Neural progenitor cell (in vitro differentiated cells): ENCODE measurements around the gene CETN3. TPM values are rescaled to one million over a fixed set of nuclear protein-coding genes. Genes with fewer than 3 reads are reported as not detected.

Source experiments
- DNase-seq: peaks from one replicate; pipeline ENCODE4 v3.0.0-alpha.2; 2016; ENCODE audit warnings: low spot score
- H2AFZ ChIP-seq: fragments of 200-600 bp; sonication (generic); replicated peaks from 2 replicates; pipeline ENCODE4 v1.6.1; 2016; ENCODE audit warnings: antibody characterized with exemption
- H3F3A ChIP-seq: fragments of 200-600 bp; sonication (generic); 2 replicates; pipeline ENCODE4 v1.6.1; 2016; ENCODE audit warnings: antibody characterized with exemption, low read depth
- H3K27ac ChIP-seq: fragments of 200-600 bp; sonication (generic); 2 replicates; pipeline ENCODE4 v1.5.1; 2016; ENCODE audit warnings: mild to moderate bottlenecking
- H3K27me3 ChIP-seq: fragments of 200-600 bp; sonication (generic); 2 replicates; pipeline ENCODE4 v1.6.1; 2016; ENCODE audit warnings: mild to moderate bottlenecking, moderate library complexity
- H3K36me3 ChIP-seq: fragments of 200-600 bp; sonication (generic); 2 replicates; pipeline ENCODE4 v1.5.1; 2016
- H3K4me1 ChIP-seq: fragments of 200-600 bp; sonication (generic); 2 replicates; pipeline ENCODE4 v1.6.1; 2016; ENCODE audit warnings: mixed run types
- H3K4me2 ChIP-seq: fragments of 200-600 bp; sonication (generic); 2 replicates; pipeline ENCODE4 v1.6.1; 2016
- H3K4me3 ChIP-seq: fragments of 200-600 bp; sonication (generic); 2 replicates; pipeline ENCODE4 v1.5.1; 2016
- H3K79me2 ChIP-seq: fragments of 200-600 bp; sonication (generic); 2 replicates; pipeline ENCODE4 v1.6.1; 2016; ENCODE audit warnings: low read depth
- H3K9ac ChIP-seq: fragments of 200-600 bp; sonication (generic); 2 replicates; pipeline ENCODE4 v1.6.1; 2016
- H3K9me3 ChIP-seq: fragments of 200-600 bp; sonication (generic); 2 replicates; pipeline ENCODE4 v1.5.1; 2016; ENCODE audit warnings: low read depth
- H4K20me1 ChIP-seq: fragments of 200-600 bp; sonication (generic); 2 replicates; pipeline ENCODE4 v1.6.1; 2016; ENCODE audit warnings: low read depth
- H3K27ac Mint-ChIP-seq: 3 replicates; pipeline ENCODE4 v1.8.0; 2021; ENCODE audit warnings: mixed read lengths
- H3K27me3 Mint-ChIP-seq: 2 replicates; pipeline ENCODE4 v1.8.0; 2022; ENCODE audit warnings: low read depth, mild to moderate bottlenecking, inconsistent platforms, moderate library complexity, mixed read lengths; ENCODE audit not compliant: insufficient read depth
- H3K36me3 Mint-ChIP-seq: 3 replicates; pipeline ENCODE4 v1.8.0; 2021; ENCODE audit warnings: mixed read lengths
- H3K4me1 Mint-ChIP-seq: 3 replicates; pipeline ENCODE4 v1.8.0; 2021; ENCODE audit warnings: mixed read lengths
- H3K4me3 Mint-ChIP-seq: 3 replicates; pipeline ENCODE4 v1.8.0; 2021; ENCODE audit warnings: mild to moderate bottlenecking, moderate library complexity, mixed read lengths
- H3K9me3 Mint-ChIP-seq: 3 replicates; pipeline ENCODE4 v1.8.0; 2020; ENCODE audit warnings: mixed read lengths
- EZH2 ChIP-seq: fragments of 200-600 bp; sonication (generic); IDR thresholded peaks from 2 replicates; pipeline ENCODE4 v1.6.1; 2017; ENCODE audit warnings: antibody characterized with exemption, mild to moderate bottlenecking, moderate library complexity
- EZH2phosphoT487 ChIP-seq: fragments of 200-600 bp; sonication (generic); IDR thresholded peaks from 2 replicates; pipeline ENCODE4 v1.6.1; 2017; ENCODE audit warnings: antibody characterized with exemption
- total RNA-seq: library from RNA; depleted of rRNA; stranded (reverse); fragments of >200 nt; gene quantifications from 2 replicates; pipeline ENCODE4 v1.2.3, GENCODE V29; 2015; ENCODE audit warnings: low replicate concordance
- TF ChIP-seq, protein P1 (sequence below): fragments of 200-600 bp; sonication (generic); IDR thresholded peaks from 2 replicates; pipeline ENCODE4 v1.5.1; 2017; ENCODE audit warnings: antibody characterized with exemption, mild to moderate bottlenecking

The CETN3 gene
- total RNA-seq, 1 donor from 2014 or later, result 172 TPM

GRCh38 chr5:90424245-90424644 lies 14.7 kb upstream of the CETN3 start:
- Histone ChIP-seq H3F3A (no peaks in the 10 kb centered on the region), H2AFZ (no peak overlapping the region), H3K4me1 (no peaks in the 10 kb centered on the region), H3K27me3 (no peaks in the 10 kb centered on the region), H3K4me3 (no peak overlapping the region), H4K20me1 (no peaks in the 10 kb centered on the region), H3K36me3 (no peaks in the 10 kb centered on the region), H3K79me2 (no peaks in the 10 kb centered on the region), H3K9me3 (no peaks in the 10 kb centered on the region), H3K27ac (no peak overlapping the region), H3K9ac (no peak overlapping the region), H3K4me2 (no peak overlapping the region)
- DNase-seq, result no peak
- Mint-ChIP-seq H3K4me3 (no peak overlapping the region), H3K4me1 (peaks cover 2% of the 10 kb centered on the region), H3K27ac (no peak overlapping the region), H3K9me3 (no peaks in the 10 kb centered on the region), H3K27me3 (no peaks in the 10 kb centered on the region), H3K36me3 (no peaks in the 10 kb centered on the region)
- TF ChIP-seq, protein P1, sequence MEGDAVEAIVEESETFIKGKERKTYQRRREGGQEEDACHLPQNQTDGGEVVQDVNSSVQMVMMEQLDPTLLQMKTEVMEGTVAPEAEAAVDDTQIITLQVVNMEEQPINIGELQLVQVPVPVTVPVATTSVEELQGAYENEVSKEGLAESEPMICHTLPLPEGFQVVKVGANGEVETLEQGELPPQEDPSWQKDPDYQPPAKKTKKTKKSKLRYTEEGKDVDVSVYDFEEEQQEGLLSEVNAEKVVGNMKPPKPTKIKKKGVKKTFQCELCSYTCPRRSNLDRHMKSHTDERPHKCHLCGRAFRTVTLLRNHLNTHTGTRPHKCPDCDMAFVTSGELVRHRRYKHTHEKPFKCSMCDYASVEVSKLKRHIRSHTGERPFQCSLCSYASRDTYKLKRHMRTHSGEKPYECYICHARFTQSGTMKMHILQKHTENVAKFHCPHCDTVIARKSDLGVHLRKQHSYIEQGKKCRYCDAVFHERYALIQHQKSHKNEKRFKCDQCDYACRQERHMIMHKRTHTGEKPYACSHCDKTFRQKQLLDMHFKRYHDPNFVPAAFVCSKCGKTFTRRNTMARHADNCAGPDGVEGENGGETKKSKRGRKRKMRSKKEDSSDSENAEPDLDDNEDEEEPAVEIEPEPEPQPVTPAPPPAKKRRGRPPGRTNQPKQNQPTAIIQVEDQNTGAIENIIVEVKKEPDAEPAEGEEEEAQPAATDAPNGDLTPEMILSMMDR, result no peak
- TF ChIP-seq EZH2, result no peak
- TF ChIP-seq EZH2phosphoT487, result no peak

DNA sequence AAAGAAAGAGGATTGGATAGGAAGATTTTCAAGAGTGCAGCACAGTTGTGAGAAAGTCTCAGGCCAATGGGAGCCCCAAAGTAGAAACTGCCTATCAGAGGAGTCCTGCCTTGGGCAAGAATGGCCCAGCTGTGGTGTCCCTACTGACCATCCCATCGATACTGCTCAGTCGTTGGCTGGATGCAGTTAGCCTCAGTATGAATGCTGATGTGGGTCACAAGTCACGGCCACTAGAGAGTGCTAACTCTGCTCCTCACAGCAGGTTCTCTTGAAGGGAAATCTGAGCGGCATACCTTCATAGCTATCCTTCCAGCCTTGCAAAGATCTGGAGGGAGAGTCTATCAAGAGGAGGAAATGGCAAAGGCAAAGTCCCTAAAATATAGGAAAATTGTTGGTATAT lies 11.6 kb upstream of the CETN3 start:
- no peaks in the 10 kb centered on the region for H3K9me3 ChIP-seq
- H3K4me2 ChIP-seq, result no peak overlapping the region
- H2AFZ ChIP-seq, result peak overlapping the region; percentile 65
- H3K4me3 ChIP-seq, result no peak overlapping the region
- no peaks in the 10 kb centered on the region for H3K4me1 ChIP-seq
- peak; percentile 46 for DNase-seq
- no peak overlapping the region for H3K4me3 Mint-ChIP-seq
- no peaks in the 10 kb centered on the region for H3K27me3 ChIP-seq
- no peaks in the 10 kb centered on the region for H3F3A ChIP-seq
- no peaks in the 10 kb centered on the region for H3K79me2 ChIP-seq
- H3K4me1 Mint-ChIP-seq, result peaks cover 2% of the 10 kb centered on the region
- no peak overlapping the region for H3K27ac ChIP-seq
- no peak overlapping the region for H3K9ac ChIP-seq
- no peak overlapping the region for H3K27ac Mint-ChIP-seq
- TF ChIP-seq, protein P1, result peak; percentile 39
- TF ChIP-seq EZH2, result no peak
- no peaks in the 10 kb centered on the region for H3K36me3 ChIP-seq
- H3K9me3 Mint-ChIP-seq, result no peaks in the 10 kb centered on the region
- no peaks in the 10 kb centered on the region for H3K36me3 Mint-ChIP-seq
- H4K20me1 ChIP-seq, result no peaks in the 10 kb centered on the region
- no peaks in the 10 kb centered on the region for H3K27me3 Mint-ChIP-seq

- DNase-seq, result no peak
- H3K4me2 ChIP-seq, result no peak overlapping the region
- no peak overlapping the region for H3K9ac ChIP-seq
- no peaks in the 10 kb centered on the region for H3K27me3 ChIP-seq
- Mint-ChIP-seq H3K4me1 (peaks cover 2% of the 10 kb centered on the region), H3K27me3 (no peaks in the 10 kb centered on the region), H3K9me3 (no peaks in the 10 kb centered on the region), H3K36me3 (no peaks in the 10 kb centered on the region), H3K4me3 (no peak overlapping the region), H3K27ac (no peak overlapping the region)
- H3K79me2 ChIP-seq, result no peaks in the 10 kb centered on the region
- H3K9me3 ChIP-seq, result no peaks in the 10 kb centered on the region
- H3K4me1 ChIP-seq, result no peaks in the 10 kb centered on the region
- TF ChIP-seq, protein P1, result no peak
- no peak for TF ChIP-seq EZH2phosphoT487
- H3K27ac ChIP-seq, result no peak overlapping the region
- no peaks in the 10 kb centered on the region for H3F3A ChIP-seq
- H3K4me3 ChIP-seq, result no peak overlapping the region
- H4K20me1 ChIP-seq, result no peaks in the 10 kb centered on the region
- no peaks in the 10 kb centered on the region for H3K36me3 ChIP-seq
- H2AFZ ChIP-seq, result no peak overlapping the region
Measured at GRCh38 chr5:90418214-90418613, 8.7 kb upstream of the CETN3 start.
